Measurements from ENCODE around the gene ANO3.

The ANO3 gene

GRCh38 chr11:26549176-26549575, 217.2 kb downstream of the ANO3 start:
- no peak for DNase-seq (ENCODE audit: low spot score)
- no peak for TF ChIP-seq CTCF (IDR thresholded peaks at IDR 0.05; ENCODE audit: extremely low read depth, missing control alignments)

- no peak for TF ChIP-seq CTCF (IDR thresholded peaks at IDR 0.05; ENCODE audit: extremely low read depth, missing control alignments)
- DNase-seq (ENCODE audit: low spot score) = no peak
Measured at GRCh38 chr11:26550022-26550421, 218.1 kb downstream of the ANO3 start.

- no peak for DNase-seq (ENCODE audit: low spot score)
- TF ChIP-seq CTCF (IDR thresholded peaks at IDR 0.05; ENCODE audit: extremely low read depth, missing control alignments) = no peak
Measured at GRCh38 chr11:26551186-26551801, 219.4 kb downstream of the ANO3 start.

- no peak for TF ChIP-seq CTCF (IDR thresholded peaks at IDR 0.05; ENCODE audit: extremely low read depth, missing control alignments)
- DNase-seq (ENCODE audit: low spot score) = no peak
Measured at GRCh38 chr11:26553182-26553581, 221.3 kb downstream of the ANO3 start.

- no peak for TF ChIP-seq CTCF (IDR thresholded peaks at IDR 0.05; ENCODE audit: extremely low read depth, missing control alignments)
- DNase-seq (ENCODE audit: low spot score) = no peak
Measured at GRCh38 chr11:26554455-26554854, 222.5 kb downstream of the ANO3 start.

- no peak for TF ChIP-seq CTCF (IDR thresholded peaks at IDR 0.05; ENCODE audit: extremely low read depth, missing control alignments)
- no peak for DNase-seq (ENCODE audit: low spot score)
Measured at GRCh38 chr11:26556582-26556981, 224.7 kb downstream of the ANO3 start.

- DNase-seq (ENCODE audit: low spot score) = no peak
- TF ChIP-seq CTCF (IDR thresholded peaks at IDR 0.05; ENCODE audit: extremely low read depth, missing control alignments) = no peak
Measured at GRCh38 chr11:26557666-26558065, 225.7 kb downstream of the ANO3 start.

Data from GM20000 (cell line).